ENCODE data around the gene PTPRG.
"Not testable (repeated sequence)": the region's sequence is repeated elsewhere in the genome, so short reads cannot be mapped to it uniquely, and the experiment has no call there.

The PTPRG gene

DNA sequence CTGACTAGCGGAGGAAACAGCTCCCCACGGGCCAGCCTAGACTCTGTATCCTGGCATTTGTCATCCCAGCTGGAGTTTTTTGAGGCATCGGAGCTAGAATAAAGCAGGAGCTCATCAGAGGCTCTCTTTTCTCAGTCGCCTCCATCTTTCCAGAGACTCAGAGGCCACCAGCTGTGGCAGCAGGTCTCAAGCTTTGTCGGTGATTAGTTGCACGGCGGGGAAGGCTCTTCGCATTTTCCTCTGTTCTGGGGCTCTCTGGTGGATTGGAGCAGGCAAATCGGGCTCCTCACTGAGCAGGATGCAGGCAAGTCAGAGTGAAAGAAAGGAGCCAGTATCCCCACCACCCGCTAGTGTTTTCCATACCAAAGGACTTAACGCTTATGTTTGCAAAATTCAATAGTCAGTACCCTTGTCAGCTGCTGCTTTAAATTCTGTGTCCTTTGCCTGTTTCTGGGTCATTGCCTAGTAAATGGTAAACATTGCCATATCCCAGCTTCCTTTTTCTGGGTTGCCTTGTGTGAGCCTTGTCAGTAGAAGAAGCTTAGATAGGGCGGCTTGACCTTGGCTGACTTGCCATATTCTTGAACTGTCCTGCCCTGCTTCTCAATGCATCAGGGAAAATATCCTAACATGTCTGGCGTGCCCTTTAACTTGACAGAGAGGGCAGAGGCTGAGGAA lies 127.1 kb downstream of the PTPRG start:
- no peak for DNase-seq
- TF ChIP-seq POLR2A (IDR thresholded peaks at IDR 0.05; ENCODE audit: low read length): no peak
- no peak for TF ChIP-seq GATA1 (IDR thresholded peaks at IDR 0.05; ENCODE audit: low read depth, low read length)

DNA sequence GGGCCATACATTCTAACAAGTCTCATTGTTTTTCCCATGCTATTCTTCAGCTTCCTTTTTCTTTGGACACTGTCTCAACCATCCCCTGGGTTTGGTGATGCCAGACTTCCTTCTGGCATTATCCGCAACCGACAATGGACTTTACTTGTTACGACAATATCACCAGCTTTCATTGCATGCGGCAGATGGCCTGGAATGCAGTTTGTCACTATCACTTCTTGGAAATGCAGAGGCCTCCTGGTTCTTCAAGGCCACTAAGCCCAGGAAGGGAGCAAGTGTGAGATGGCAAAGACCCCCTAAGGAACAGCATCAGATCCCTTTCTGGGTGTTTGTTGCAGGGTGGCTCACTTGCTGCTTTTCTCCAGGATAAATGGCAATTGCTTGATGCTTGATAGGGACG lies 128.6 kb downstream of the PTPRG start:
- no peak for DNase-seq
- TF ChIP-seq POLR2A (IDR thresholded peaks at IDR 0.05; ENCODE audit: low read length): no peak
- TF ChIP-seq GATA1 (IDR thresholded peaks at IDR 0.05; ENCODE audit: low read depth, low read length): no peak

DNA sequence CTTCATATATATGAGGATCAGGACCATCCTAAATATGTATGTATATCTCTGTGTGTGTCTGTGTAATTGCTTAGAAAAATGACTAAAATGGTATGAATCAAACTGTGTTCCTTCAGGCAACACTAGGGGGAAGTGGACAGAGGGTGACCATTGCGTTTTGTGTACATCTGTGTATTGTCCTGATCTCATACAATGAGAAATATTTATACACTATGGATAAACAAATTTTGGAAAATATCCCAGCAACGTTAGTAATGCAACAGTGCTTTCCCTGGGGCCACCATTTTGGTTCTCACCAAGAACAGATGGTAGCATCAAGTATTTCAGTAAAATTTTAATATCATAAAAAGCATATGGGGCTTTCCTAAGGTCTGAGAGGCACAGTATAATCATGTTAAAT lies 130.1 kb downstream of the PTPRG start:
- DNase-seq: no peak
- TF ChIP-seq GATA1 (IDR thresholded peaks at IDR 0.05; ENCODE audit: low read depth, low read length) (no peak), POLR2A (IDR thresholded peaks at IDR 0.05; ENCODE audit: low read length) (no peak)

DNA sequence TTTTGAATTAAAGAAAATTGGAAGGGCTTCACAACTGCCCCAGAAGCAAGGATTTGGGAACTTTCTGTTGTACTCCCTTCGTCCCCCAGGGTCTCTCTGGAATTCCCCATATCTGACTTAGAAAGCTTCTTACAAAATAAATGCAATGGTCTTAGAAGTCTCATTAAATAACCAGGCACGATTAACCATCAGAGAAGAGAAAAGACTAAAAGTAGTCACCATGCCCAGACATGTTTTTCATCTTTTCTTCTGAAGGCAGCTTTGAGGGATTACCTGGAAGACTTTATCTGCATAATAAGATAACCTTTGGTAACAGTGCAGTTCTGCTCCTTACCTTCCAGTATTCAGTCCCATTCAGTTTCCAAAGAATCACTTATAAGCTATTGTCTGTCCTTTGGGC lies 135.9 kb downstream of the PTPRG start:
- DNase-seq: no peak
- TF ChIP-seq POLR2A (IDR thresholded peaks at IDR 0.05; ENCODE audit: low read length) (no peak), GATA1 (IDR thresholded peaks at IDR 0.05; ENCODE audit: low read depth, low read length) (no peak)

DNA sequence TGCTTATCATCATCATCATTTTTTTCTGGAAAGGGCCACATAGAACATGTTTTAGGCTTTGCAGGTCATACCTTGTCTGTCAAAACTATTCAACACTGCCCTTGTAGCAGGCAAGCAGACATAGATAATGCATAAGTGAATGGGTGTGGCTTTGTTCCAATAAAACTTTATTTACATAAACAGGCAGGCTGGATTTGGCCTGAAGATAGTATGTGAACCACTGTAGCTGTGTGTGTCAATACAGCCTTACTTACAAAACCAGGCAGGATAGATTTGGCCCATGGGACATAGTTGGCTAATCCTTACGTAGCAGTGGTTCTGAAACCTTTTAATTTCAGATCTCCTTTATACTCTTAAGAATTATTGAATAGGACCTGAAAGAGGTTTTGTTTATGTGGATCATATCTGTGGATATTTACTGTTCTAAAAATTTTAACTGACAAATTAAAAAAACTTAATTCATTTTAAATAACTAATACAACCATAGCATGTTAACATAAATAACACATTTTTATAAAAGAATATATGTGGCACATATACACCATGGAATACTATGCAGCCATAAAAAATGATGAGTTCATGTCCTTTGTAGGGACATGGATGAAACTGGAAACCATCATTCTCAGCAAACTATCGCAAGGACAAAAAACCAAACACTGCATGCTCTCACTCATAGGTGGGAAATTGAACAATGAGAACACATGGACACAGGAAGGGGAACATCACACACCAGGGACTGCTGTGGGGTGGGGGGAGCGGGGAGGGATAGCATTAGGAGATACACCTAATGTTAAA lies 137.1 kb downstream of the PTPRG start:
- DNase-seq: not testable (repeated sequence)

DNA sequence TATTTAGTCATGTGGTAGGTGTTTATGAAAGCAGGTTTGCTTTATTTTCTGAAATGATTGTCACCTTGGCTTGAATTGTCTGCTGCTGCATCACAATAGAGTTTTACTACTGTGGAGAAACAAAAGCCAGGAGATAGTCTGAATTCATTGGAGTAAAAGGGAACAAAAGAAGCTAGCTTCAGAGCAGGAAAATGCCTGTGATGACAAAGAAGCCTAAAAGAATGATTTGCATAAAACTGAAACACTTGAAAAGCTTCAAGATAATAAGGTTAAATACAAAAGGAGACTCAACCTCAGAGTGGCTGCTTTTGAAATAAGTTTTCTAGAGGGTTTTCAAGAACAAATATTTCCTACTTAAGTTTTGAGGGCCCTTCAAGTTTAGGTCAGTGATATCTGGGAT lies 138.3 kb downstream of the PTPRG start:
- TF ChIP-seq POLR2A (IDR thresholded peaks at IDR 0.05; ENCODE audit: low read length) (no peak), GATA1 (IDR thresholded peaks at IDR 0.05; ENCODE audit: low read depth, low read length) (no peak)

DNA sequence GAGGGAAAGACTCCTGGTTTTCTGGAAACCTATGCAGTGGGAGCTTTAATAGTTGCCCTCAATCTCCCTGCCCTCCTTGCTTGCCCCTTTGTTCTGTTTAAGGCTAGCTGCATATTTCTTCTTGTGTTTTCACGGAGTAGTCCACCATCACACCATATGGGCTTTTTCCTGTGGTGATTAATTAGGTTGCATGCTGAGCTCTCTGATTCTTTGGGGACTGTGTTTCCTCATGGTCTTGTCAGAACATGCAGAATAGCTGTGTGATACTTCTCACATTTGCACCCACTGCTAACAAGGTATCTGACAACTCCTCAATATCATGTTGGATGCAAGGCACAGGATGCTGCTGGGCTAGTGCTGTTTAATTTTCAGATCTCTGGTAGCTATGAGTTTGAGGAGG lies 139.6 kb downstream of the PTPRG start:
- TF ChIP-seq GATA1 (IDR thresholded peaks at IDR 0.05; ENCODE audit: low read depth, low read length) (no peak), POLR2A (IDR thresholded peaks at IDR 0.05; ENCODE audit: low read length) (no peak)

More for the DNA sequence above, 138.3 kb downstream of the PTPRG start:
- DNase-seq: no peak

DNA sequence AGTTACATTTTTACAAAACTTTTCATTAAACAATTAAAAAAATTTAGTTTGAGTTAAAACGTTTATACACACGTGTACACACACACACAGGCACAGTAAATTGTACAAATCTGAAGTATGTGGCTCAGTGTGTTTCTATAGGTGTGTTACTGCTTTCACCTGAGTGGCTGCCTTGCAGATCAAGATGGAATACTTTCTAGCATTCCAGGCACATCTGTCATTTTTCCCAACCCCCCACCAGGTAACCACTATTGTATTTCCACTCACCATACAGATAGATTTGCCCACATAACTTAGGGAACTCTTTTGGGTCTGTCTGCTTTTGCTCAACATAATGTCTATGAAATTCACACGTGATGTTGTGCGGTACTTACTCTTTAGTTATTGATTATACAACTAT lies 141.1 kb downstream of the PTPRG start:
- DNase-seq: no peak
- TF ChIP-seq POLR2A (IDR thresholded peaks at IDR 0.05; ENCODE audit: low read length) (no peak), GATA1 (IDR thresholded peaks at IDR 0.05; ENCODE audit: low read depth, low read length) (no peak)

More for the DNA sequence above, 139.6 kb downstream of the PTPRG start:
- no peak for DNase-seq

DNA sequence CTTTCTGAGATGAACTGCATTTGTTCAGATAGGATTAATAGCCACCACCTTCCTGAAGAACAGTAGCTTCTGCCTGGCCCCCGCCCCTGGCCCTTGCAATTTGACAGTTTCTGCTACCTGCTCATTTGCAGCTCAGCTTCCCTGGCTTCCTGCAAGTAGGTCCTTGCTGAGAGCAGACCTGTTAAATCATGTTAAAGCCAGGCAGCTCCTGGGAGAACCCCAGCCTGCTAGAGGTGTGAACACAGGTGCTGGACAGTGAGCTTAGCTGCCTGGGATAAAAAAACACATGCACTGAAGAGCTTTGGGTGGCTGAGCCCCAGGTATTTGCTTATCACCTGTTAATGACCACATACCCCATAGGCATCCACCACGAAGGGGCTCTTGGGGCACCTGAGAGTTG lies 143.4 kb downstream of the PTPRG start:
- TF ChIP-seq POLR2A (IDR thresholded peaks at IDR 0.05; ENCODE audit: low read length) (no peak), GATA1 (IDR thresholded peaks at IDR 0.05; ENCODE audit: low read depth, low read length) (no peak)
- no peak for DNase-seq

DNA sequence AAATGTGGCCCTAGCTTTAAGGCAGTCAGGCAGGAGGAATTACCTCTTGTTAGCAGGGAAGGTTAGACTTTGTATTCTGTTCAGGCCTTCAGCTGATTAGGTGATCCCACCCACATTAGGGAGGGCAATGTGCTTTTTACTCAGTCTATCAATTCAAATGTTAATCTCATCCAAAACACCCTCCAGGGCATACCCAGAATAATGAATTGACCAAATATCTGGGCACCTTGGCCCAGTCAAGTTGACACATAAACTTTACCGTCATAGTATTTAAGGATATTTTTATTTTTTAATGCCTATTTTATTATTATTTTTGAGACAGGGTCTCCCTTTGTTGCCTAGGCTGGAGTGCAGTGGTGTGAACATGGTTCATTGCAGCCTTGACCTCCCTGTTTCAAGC lies 146.1 kb downstream of the PTPRG start:
- DNase-seq: no peak
- TF ChIP-seq POLR2A (IDR thresholded peaks at IDR 0.05; ENCODE audit: low read length) (no peak), GATA1 (IDR thresholded peaks at IDR 0.05; ENCODE audit: low read depth, low read length) (no peak)

DNA sequence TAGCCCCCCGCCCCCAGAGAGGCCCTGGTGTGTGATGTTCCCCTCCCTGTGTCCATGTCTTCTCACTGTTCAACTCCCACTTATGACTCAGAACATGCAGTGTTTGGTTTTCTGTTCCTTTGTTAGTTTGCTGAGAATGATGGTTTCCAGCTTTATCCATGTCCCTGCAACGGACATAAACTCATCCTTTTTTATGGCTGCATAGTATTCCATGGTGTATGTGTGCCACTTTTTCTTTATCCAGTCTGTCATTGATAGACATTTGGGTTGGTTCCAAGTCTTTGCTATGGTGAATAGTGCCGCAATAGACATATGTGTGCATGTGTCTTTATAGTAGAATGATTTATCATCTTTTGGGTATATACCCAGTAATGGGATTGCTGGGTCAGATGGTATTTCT lies 149.5 kb downstream of the PTPRG start:
- DNase-seq: not testable (repeated sequence)

DNA sequence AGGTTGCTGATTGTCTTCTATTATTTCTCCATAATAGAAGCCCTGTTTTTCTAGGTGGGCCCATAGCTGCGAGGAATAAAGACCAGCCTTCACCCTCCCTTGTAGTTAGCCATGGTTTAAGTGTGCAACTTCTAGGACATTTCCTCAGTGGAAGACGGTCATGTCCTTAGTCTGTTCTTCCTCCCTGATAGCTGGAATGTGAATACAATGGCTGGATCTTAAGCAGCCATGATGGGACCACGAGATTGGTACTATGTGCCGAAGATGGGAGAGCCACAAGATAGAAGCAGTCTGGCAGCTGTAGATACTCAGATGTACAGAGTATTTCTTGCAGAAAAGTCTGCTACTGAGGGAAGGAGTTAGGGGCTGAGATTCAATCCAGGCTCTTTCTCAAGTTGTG lies 152.9 kb downstream of the PTPRG start:
- TF ChIP-seq GATA1 (IDR thresholded peaks at IDR 0.05; ENCODE audit: low read depth, low read length): no peak
- TF ChIP-seq POLR2A (IDR thresholded peaks at IDR 0.05; ENCODE audit: low read length): no peak
- DNase-seq: no peak

DNA sequence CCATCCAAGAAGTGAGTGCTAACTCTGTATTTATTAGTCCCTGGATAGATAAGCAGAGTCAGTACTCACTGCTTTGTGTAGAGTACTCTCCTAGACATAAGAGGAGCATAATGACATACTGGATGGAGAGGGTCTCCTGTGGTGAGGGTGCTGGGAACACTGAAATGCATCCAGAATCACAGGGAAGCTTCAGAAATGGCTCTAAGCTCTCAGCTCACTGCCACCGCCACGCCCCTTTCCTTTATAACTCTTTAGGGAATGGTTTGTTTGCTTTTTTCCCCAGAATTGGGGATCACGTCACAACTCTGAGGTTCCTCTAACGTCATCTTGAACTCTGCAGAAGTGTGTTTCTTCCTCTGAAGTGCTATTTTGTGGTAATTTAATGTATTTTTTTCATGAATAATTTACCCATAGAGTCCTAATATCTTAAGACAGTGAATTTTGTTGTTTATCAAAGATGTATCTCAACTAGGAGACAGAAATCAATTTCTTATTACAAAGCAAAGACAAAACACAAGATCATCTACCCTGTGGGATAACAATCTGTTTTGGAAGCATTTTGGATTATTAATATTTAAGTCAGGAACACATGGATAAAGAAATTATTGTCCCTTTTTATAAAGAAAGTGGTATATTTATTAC lies 154.6 kb downstream of the PTPRG start:
- no peak for DNase-seq
- TF ChIP-seq GATA1 (IDR thresholded peaks at IDR 0.05; ENCODE audit: low read depth, low read length) (no peak), POLR2A (IDR thresholded peaks at IDR 0.05; ENCODE audit: low read length) (no peak)

DNA sequence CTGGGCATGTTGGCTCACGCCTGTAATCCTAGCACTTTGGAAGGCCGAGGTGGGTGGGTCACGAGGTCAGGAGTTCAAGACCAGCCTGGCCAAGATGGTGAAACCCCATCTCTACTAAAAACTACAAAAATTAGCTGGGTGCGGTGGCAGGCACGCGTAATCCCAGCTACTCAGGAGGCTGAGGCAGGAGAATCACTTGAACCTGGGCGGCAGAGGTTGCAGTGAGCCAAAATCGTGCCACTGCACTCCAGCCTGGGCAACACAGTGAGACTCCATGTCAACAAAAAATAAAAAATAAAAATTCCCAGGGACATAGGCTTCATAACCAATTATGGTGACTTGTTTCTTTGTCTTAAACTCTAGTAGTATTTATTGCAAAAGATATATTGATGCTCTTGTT lies 155.3 kb downstream of the PTPRG start:
- DNase-seq: not testable (repeated sequence)

DNA sequence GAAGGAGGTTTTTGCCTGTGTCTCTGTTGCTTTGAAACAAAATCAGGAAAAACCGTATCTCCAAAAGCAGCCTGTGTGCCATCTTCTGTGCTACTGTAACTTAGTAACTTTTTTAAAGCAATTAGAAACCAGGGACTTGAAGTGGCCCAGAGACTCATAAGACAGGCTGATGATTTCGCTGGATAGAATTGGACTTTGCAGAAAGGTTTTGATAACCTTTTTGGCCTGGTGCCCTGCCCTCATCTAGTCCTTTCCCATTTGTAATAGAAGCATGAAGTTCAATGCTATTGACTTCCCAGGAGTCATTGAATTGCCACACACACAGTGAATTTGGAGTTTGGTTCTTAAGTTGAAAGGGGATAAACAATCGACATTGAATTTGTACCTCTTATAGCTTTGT lies 157.2 kb downstream of the PTPRG start:
- DNase-seq: no peak
- no peak for TF ChIP-seq POLR2A (IDR thresholded peaks at IDR 0.05; ENCODE audit: low read length)
- TF ChIP-seq GATA1 (IDR thresholded peaks at IDR 0.05; ENCODE audit: low read depth, low read length): no peak
